ENCODE measurements around the gene CYB5R2. TPM values are rescaled to one million over a fixed set of nuclear protein-coding genes. Genes with fewer than 3 reads are reported as not detected.

CYB5R2 gene
- total RNA-seq, 2 donors from 2014 or later: 7.4 to 7.5 TPM

DNA sequence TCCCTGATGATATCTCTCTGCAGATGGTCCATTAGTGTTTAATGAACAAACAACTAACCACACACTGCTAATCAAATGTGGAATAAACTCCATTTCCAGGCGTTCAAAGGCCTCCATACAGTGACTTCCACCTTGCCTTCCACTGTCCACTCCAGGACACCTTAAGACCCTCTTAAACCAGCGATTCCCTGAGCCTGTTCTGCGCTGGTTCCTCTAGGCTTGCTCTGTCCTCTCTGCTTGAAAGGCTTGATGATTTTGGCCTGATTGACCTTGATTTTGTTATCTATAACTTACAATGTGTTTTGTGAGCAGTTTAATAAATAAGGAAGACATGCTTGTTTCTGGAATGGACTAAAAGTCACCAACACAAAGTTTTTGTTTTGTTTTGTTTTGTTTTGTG lies 20.9 kb upstream of the CYB5R2 start:
- H3K4me1 ChIP-seq: no peaks in the 10 kb centered on the region
- H3K27ac ChIP-seq: no peak overlapping the region
- no peak for DNase-seq
- no peak overlapping the region for H3K9ac ChIP-seq (ENCODE audit: low read depth in 2 of 2, low read length in 2 of 2)
- no peaks in the 10 kb centered on the region for H3K27me3 ChIP-seq
- intact Hi-C loops (cut with DNase I): loop anchor here (10.0 kb wide), 2 partner anchors 249 to 339 kb away; no protein-coding TSS in a partner anchor
- no peak for TF ChIP-seq CTCF (IDR thresholded peaks at IDR 0.05)
- no peaks in the 10 kb centered on the region for H3K36me3 ChIP-seq
- H3K4me3 ChIP-seq: no peak overlapping the region
- H3K9me3 ChIP-seq: no peaks in the 10 kb centered on the region

- intact Hi-C loops (cut with DNase I): loop anchor here (10.0 kb wide), 2 partner anchors 248 to 338 kb away; no protein-coding TSS in a partner anchor
- Histone ChIP-seq H3K27ac (no peak overlapping the region), H3K27me3 (no peaks in the 10 kb centered on the region), H3K9ac (ENCODE audit: low read depth in 2 of 2, low read length in 2 of 2) (no peak overlapping the region), H3K36me3 (no peaks in the 10 kb centered on the region), H3K4me1 (no peaks in the 10 kb centered on the region), H3K4me3 (no peak overlapping the region), H3K9me3 (no peaks in the 10 kb centered on the region)
- no peak for TF ChIP-seq CTCF (IDR thresholded peaks at IDR 0.05)
- no peak for DNase-seq
Measured at GRCh38 chr11:7692426-7692825, 19.1 kb upstream of the CYB5R2 start.

DNA sequence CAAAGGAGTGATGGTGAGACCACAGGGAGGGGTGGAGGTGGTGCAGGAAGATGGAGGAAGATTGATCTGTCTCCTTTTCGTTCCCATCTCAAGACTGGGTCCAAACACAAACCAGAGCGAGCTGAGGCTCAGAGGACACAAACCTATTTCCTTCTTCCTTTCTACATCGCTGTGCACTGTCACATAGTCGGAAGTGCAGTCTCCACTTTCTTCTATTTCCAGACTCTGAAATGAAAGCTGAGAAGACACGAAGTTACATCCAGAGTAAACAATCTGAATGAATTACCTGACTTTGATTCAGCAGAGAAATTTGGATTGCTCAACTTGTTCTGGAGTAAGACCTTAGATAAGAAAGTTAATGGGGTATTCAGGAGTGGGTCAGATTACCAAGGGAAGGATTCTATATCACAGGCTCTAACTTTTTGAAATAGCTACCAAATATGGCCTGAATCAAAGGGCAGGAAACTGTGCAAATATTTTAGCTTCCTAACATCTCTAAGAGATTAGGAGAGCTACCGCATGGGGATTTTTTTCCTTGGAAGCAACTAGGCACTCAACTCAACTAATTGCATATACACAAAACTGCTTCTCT lies 18.6 kb upstream of the CYB5R2 start:
- intact Hi-C loops (cut with DNase I): loop anchor here (10.0 kb wide), 2 partner anchors 247 to 337 kb away; no protein-coding TSS in a partner anchor
- Histone ChIP-seq H3K36me3 (no peaks in the 10 kb centered on the region), H3K9me3 (no peaks in the 10 kb centered on the region)

GRCh38 chr11:7690648-7691047 lies 17.3 kb upstream of the CYB5R2 start:
- Histone ChIP-seq H3K27me3 (no peaks in the 10 kb centered on the region), H3K27ac (no peak overlapping the region), H3K9ac (ENCODE audit: low read depth in 2 of 2, low read length in 2 of 2) (no peak overlapping the region), H3K36me3 (no peaks in the 10 kb centered on the region), H3K4me3 (no peak overlapping the region), H3K4me1 (no peaks in the 10 kb centered on the region), H3K9me3 (no peaks in the 10 kb centered on the region)
- no peak for TF ChIP-seq CTCF (IDR thresholded peaks at IDR 0.05)
- DNase-seq: no peak
- intact Hi-C loops (cut with DNase I): loop anchor here (10.0 kb wide), 2 partner anchors 246 to 336 kb away; no protein-coding TSS in a partner anchor

More for the DNA sequence above, 18.6 kb upstream of the CYB5R2 start:
- no peak overlapping the region for H3K4me3 ChIP-seq
- TF ChIP-seq CTCF (IDR thresholded peaks at IDR 0.05): no peak
- H3K27ac ChIP-seq: no peak overlapping the region
- no peak for DNase-seq
- no peaks in the 10 kb centered on the region for H3K4me1 ChIP-seq
- H3K9ac ChIP-seq (ENCODE audit: low read depth in 2 of 2, low read length in 2 of 2): no peak overlapping the region
- no peaks in the 10 kb centered on the region for H3K27me3 ChIP-seq

DNA sequence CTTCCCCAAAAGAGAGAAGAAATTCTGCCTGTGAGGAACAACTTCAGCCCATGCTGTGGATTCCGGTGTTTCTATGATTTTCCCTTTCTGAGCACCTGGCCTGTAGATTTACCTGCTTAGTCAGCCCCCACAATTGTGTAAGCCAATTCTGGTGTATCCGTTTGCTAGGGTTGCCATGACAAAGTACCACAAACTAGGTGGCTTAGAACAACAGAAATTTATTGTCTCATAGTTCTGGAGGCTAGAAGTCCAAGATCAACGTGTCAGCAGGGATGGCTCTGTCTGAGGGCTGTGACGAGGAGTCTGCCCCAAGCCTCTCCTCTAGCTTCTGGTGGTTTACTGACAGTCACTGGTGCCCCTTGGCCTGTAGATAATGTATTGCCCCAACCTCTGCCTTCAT lies 15.9 kb upstream of the CYB5R2 start:
- Histone ChIP-seq H3K27me3 (no peaks in the 10 kb centered on the region), H3K9ac (ENCODE audit: low read depth in 2 of 2, low read length in 2 of 2) (no peak overlapping the region), H3K4me1 (no peaks in the 10 kb centered on the region), H3K36me3 (no peaks in the 10 kb centered on the region), H3K9me3 (no peaks in the 10 kb centered on the region), H3K4me3 (no peak overlapping the region), H3K27ac (no peak overlapping the region)
- intact Hi-C loops (cut with DNase I): loop anchor here (5.0 kb wide), 1 partner anchor 592 kb away; no protein-coding TSS in a partner anchor
- no peak for TF ChIP-seq CTCF (IDR thresholded peaks at IDR 0.05)
- no peak for DNase-seq

Measured in colonic mucosa (tissue), 4 donors.